Erythroblast (primary cell): ENCODE measurements around the gene GALNT16.
A peak's percentile ranks its signal among the peaks of the same experiment; 100 is the strongest.

ENCODE experiments used
- DNase-seq, 2 experiments: peaks; one replicate each; lab custom pipeline; 2025; lab: John Stamatoyannopoulos, UW
- GATA1 ChIP-seq: IDR thresholded peaks from 2 replicates; pipeline ENCODE4 v1.6.1; 2011; ENCODE audit warnings: low read depth, mild to moderate bottlenecking, control low read depth, low read length, moderate library complexity
- POLR2A ChIP-seq: IDR thresholded peaks from 2 replicates; pipeline ENCODE4 v1.6.1; 2011; ENCODE audit warnings: mild to moderate bottlenecking, low read length

Gene GALNT16

GRCh38 chr14:69242311-69243224 is 17.4 kb upstream of the GALNT16 start:
- TF ChIP-seq GATA1 (no peak), POLR2A (no peak)
- peak; percentile 54 to 72 for DNase-seq

GRCh38 chr14:69244946-69245345 is 15.0 kb upstream of the GALNT16 start:
- DNase-seq: no peak
- TF ChIP-seq GATA1: no peak
- no peak for TF ChIP-seq POLR2A

GRCh38 chr14:69246331-69246730 is 13.6 kb upstream of the GALNT16 start:
- no peak for TF ChIP-seq GATA1
- TF ChIP-seq POLR2A: no peak
- DNase-seq: no peak

GRCh38 chr14:69247676-69248440 is 12.1 kb upstream of the GALNT16 start:
- DNase-seq: no peak
- TF ChIP-seq POLR2A (no peak), GATA1 (no peak)

- no peak for TF ChIP-seq POLR2A
- TF ChIP-seq GATA1: no peak
- DNase-seq: no peak
These were observed 10.4 kb upstream of the GALNT16 start for GRCh38 chr14:69249603-69250002.

GRCh38 chr14:69252851-69253250 is 7.1 kb upstream of the GALNT16 start:
- no peak for TF ChIP-seq GATA1
- no peak for TF ChIP-seq POLR2A
- no peak for DNase-seq

GRCh38 chr14:69259168-69259526 is 811 bp upstream of the GALNT16 start:
- no peak for TF ChIP-seq GATA1
- TF ChIP-seq POLR2A: no peak
- no peak for DNase-seq

- DNase-seq: peak in 1 of 2 experiments; percentile 20
- TF ChIP-seq POLR2A (no peak), GATA1 (no peak)
These were observed 367 bp downstream of the GALNT16 start for GRCh38 chr14:69260190-69260860.

GRCh38 chr14:69260861-69261564 is 1.1 kb downstream of the GALNT16 start:
- DNase-seq: peak; percentile 10 to 13
- TF ChIP-seq POLR2A: no peak
- TF ChIP-seq GATA1: no peak

- TF ChIP-seq POLR2A (no peak), GATA1 (no peak)
These were observed 1.9 kb downstream of the GALNT16 start for GRCh38 chr14:69261761-69262331.

GRCh38 chr14:69262516-69262915 is 2.6 kb downstream of the GALNT16 start:
- no peak for DNase-seq
- TF ChIP-seq POLR2A (no peak), GATA1 (no peak)

More at GRCh38 chr14:69261761-69262331, 1.9 kb downstream of the GALNT16 start:
- DNase-seq: no peak

GRCh38 chr14:69263364-69263763 is 3.4 kb downstream of the GALNT16 start:
- TF ChIP-seq POLR2A: no peak
- no peak for TF ChIP-seq GATA1
- DNase-seq: no peak

- TF ChIP-seq POLR2A (no peak), GATA1 (no peak)
These were observed 3.8 kb downstream of the GALNT16 start for GRCh38 chr14:69263771-69264170.

More at GRCh38 chr14:69263771-69264170, 3.8 kb downstream of the GALNT16 start:
- DNase-seq: no peak
